Neural cell (in vitro differentiated cells): ENCODE results near the gene SPRR1A. TPM values are rescaled to one million over a fixed set of nuclear protein-coding genes. Genes with fewer than 3 reads are reported as not detected.

Experiments
- H2AFZ ChIP-seq: fragments of 200-600, 300-800 bp; sonication (generic), shearing (Covaris generic); 2 replicates; pipeline ENCODE4 v1.6.0; 2014; ENCODE audit warnings: low read depth, mild to moderate bottlenecking, antibody characterized with exemption, low read length, moderate library complexity
- H3F3A ChIP-seq: fragments of 200-600 bp; shearing (Covaris generic); 2 replicates; pipeline ENCODE4 v1.6.1; 2016; ENCODE audit warnings: mild to moderate bottlenecking, moderate library complexity, mixed read lengths, antibody characterized with exemption, low read length; ENCODE audit not compliant: insufficient read depth, poor library complexity, severe bottlenecking
- H3K27ac ChIP-seq: fragments of 200-600, 300-800 bp; sonication (generic), shearing (Covaris generic); 2 replicates; pipeline ENCODE4 v1.5.1; 2014; ENCODE audit warnings: mild to moderate bottlenecking, low read length, moderate library complexity
- H3K27me3 ChIP-seq: fragments of 300-800, 200-600 bp; sonication (generic), shearing (Covaris generic); 2 replicates; pipeline ENCODE4 v1.6.0; 2014; ENCODE audit warnings: mild to moderate bottlenecking, low read depth, low read length, moderate library complexity; ENCODE audit not compliant: insufficient read depth
- H3K36me3 ChIP-seq: fragments of 300-800, 200-600 bp; sonication (generic), shearing (Covaris generic); 2 replicates; pipeline ENCODE4 v1.5.1; 2014; ENCODE audit warnings: mild to moderate bottlenecking, antibody characterized with exemption, low read length, moderate library complexity; ENCODE audit not compliant: insufficient read depth
- H3K4me2 ChIP-seq: fragments of 300-800, 200-600 bp; sonication (generic), shearing (Covaris generic); 2 replicates; pipeline ENCODE4 v1.6.0; 2014; ENCODE audit warnings: mild to moderate bottlenecking, low read length
- H3K4me3 ChIP-seq: fragments of 300-800, 200-600 bp; sonication (generic), shearing (Covaris generic); 2 replicates; pipeline ENCODE4 v1.5.1; 2014; ENCODE audit warnings: mild to moderate bottlenecking, low read length, moderate library complexity
- H3K79me2 ChIP-seq: fragments of 200-600 bp; shearing (Covaris generic); replicated peaks from 2 replicates; pipeline ENCODE4 v1.6.0; 2014; ENCODE audit warnings: mild to moderate bottlenecking, low read length, moderate library complexity; ENCODE audit not compliant: insufficient read depth
- H3K9ac ChIP-seq: fragments of 300-800, 200-600 bp; sonication (generic), shearing (Covaris generic); 2 replicates; pipeline ENCODE4 v1.6.1; 2016; ENCODE audit warnings: mild to moderate bottlenecking, low read length, mixed read lengths
- H3K9me2 ChIP-seq: fragments of 200-600 bp; shearing (Covaris generic); 2 replicates; pipeline ENCODE4 v1.6.1; 2016; ENCODE audit warnings: mild to moderate bottlenecking, low read length, mixed read lengths; ENCODE audit not compliant: insufficient read depth
- H3K9me3 ChIP-seq: fragments of 200-600, 300-800 bp; sonication (generic), shearing (Covaris generic); 2 replicates; pipeline ENCODE4 v1.6.1; 2016; ENCODE audit warnings: mild to moderate bottlenecking, mixed run types, low read length, moderate library complexity, mixed read lengths
- H4K20me1 ChIP-seq: fragments of 200-600 bp; shearing (Covaris generic); 2 replicates; pipeline ENCODE4 v1.6.1; 2016; ENCODE audit warnings: mild to moderate bottlenecking, mixed run types; ENCODE audit not compliant: insufficient read depth
- CTCF ChIP-seq: fragments of 450-650 bp; IDR thresholded peaks from 2 replicates; pipeline ENCODE4 v1.5.1; 2014; ENCODE audit warnings: antibody characterized with exemption, mild to moderate bottlenecking, moderate library complexity; ENCODE audit not compliant: poor library complexity, severe bottlenecking
- EP300 ChIP-seq: fragments of 450-650 bp; conservative IDR thresholded peaks from 2 replicates; pipeline ENCODE4 v1.6.1; 2014; ENCODE audit warnings: antibody characterized with exemption, mild to moderate bottlenecking, moderate library complexity; ENCODE audit not compliant: poor library complexity, severe bottlenecking
- EZH2 ChIP-seq: fragments of 200-600, 300-800 bp; shearing (Covaris generic), sonication (generic); IDR thresholded peaks from 2 replicates; pipeline ENCODE4 v1.6.1; 2014; ENCODE audit warnings: antibody characterized with exemption, low read length, borderline replicate concordance, mild to moderate bottlenecking; ENCODE audit not compliant: insufficient read depth, poor library complexity, severe bottlenecking
- MXI1 ChIP-seq: fragments of 450-650 bp; conservative IDR thresholded peaks from 2 replicates; pipeline ENCODE4 v1.6.1; 2014; ENCODE audit warnings: antibody characterized with exemption, mild to moderate bottlenecking; ENCODE audit not compliant: poor library complexity, severe bottlenecking
- POLR2AphosphoS5 ChIP-seq: IDR thresholded peaks from 2 replicates; pipeline ENCODE4 v1.6.1; 2012
- RAD21 ChIP-seq: fragments of 450-650 bp; conservative IDR thresholded peaks from 2 replicates; pipeline ENCODE4 v1.6.1; 2014; ENCODE audit warnings: antibody characterized with exemption, mild to moderate bottlenecking, moderate library complexity
- REST ChIP-seq: IDR thresholded peaks from 2 replicates; pipeline ENCODE4 v1.6.1; 2012; ENCODE audit warnings: borderline replicate concordance
- SMC3 ChIP-seq: fragments of 450-650 bp; conservative IDR thresholded peaks from 2 replicates; pipeline ENCODE4 v1.6.1; 2014; ENCODE audit warnings: antibody characterized with exemption, mild to moderate bottlenecking, moderate library complexity; ENCODE audit not compliant: poor library complexity
- TAF1 ChIP-seq: IDR thresholded peaks from 2 replicates; pipeline ENCODE4 v1.6.1; 2012; ENCODE audit warnings: low read depth
- polyA plus RNA-seq: library from polyadenylated mRNA; depleted of rRNA; stranded (reverse); fragments of >200 nt; gene quantifications from 2 replicates; pipeline ENCODE4 v1.2.3, GENCODE V29; 2014

SPRR1A gene
- polyA plus RNA-seq, 1 donor from 2014 or later: not detected

GRCh38 chr1:152996633-152997400, 12.9 kb downstream of the SPRR1A start:
- H3K36me3 ChIP-seq: no peaks in the 10 kb centered on the region
- H3K27ac ChIP-seq: no peak overlapping the region
- no peak overlapping the region for H2AFZ ChIP-seq
- H3K79me2 ChIP-seq: no peaks in the 10 kb centered on the region
- no peaks in the 10 kb centered on the region for H3K27me3 ChIP-seq
- H4K20me1 ChIP-seq: no peaks in the 10 kb centered on the region
- no peaks in the 10 kb centered on the region for H3F3A ChIP-seq
- H3K9me3 ChIP-seq: no peaks in the 10 kb centered on the region
- H3K9ac ChIP-seq: no peak overlapping the region
- H3K9me2 ChIP-seq: no peaks in the 10 kb centered on the region
- TF ChIP-seq SMC3 (no peak), MXI1 (no peak)
- H3K4me2 ChIP-seq: no peak overlapping the region
- H3K4me3 ChIP-seq: no peak overlapping the region

GRCh38 chr1:152997901-152998300, 14.0 kb downstream of the SPRR1A start:
- TF ChIP-seq SMC3: no peak
- TF ChIP-seq TAF1: no peak
- no peak for TF ChIP-seq EP300
- no peak for TF ChIP-seq RAD21
- TF ChIP-seq CTCF: no peak
- TF ChIP-seq EZH2: no peak
- TF ChIP-seq MXI1: no peak
- no peak for TF ChIP-seq POLR2AphosphoS5
- TF ChIP-seq REST: no peak
- Histone ChIP-seq H3K4me3 (no peak overlapping the region), H3F3A (no peaks in the 10 kb centered on the region), H3K9ac (no peak overlapping the region), H2AFZ (no peak overlapping the region), H4K20me1 (no peaks in the 10 kb centered on the region), H3K27ac (no peak overlapping the region), H3K4me2 (no peak overlapping the region), H3K27me3 (no peaks in the 10 kb centered on the region), H3K79me2 (no peaks in the 10 kb centered on the region), H3K36me3 (no peaks in the 10 kb centered on the region), H3K9me2 (no peaks in the 10 kb centered on the region), H3K9me3 (no peaks in the 10 kb centered on the region)
